IMR-90 (cell line): ENCODE data around the gene ZC3H4. TPM values are rescaled to one million over a fixed set of nuclear protein-coding genes. Genes with fewer than 3 reads are reported as not detected.

Source experiments
- ATAC-seq: fragments of 200-7000 bp; cut with Tn5 transposase; 2 replicates; pipeline ENCODE4 v1.9.1; 2020; ENCODE audit warnings: low read depth, mild to moderate bottlenecking, moderate library complexity
- BruUV-seq: library from RNA; stranded (reverse); fragments of 400-500 nt; replicated peaks from 2 replicates; lab custom pipeline; 2021; lab: Mats Ljungman, UMichigan
- CTCF ChIA-PET: fragments of 300-600 bp; formaldehyde crosslinking; extraction: SDS; loops from one replicate; lab custom pipeline; 2021; ENCODE audit warnings: antibody characterized with exemption; lab: Yijun Ruan, JAX
- POLR2A ChIA-PET: fragments of 300-600 bp; sonication (Branson Sonifier 250); formaldehyde crosslinking; loops from one replicate; lab custom pipeline; 2022; ENCODE audit warnings: antibody characterized with exemption; ENCODE audit not compliant: unreplicated experiment; lab: Charles Lee
- DNase-seq: peaks from one replicate; pipeline ENCODE4 v3.0.0; 2013
- H2AFZ ChIP-seq: replicated peaks from 2 replicates; pipeline ENCODE3; 2013; ENCODE audit warnings: low read length, mild to moderate bottlenecking; ENCODE audit not compliant: poor library complexity
- H2AK5ac ChIP-seq: 2 replicates; pipeline ENCODE4 v1.6.1; 2013; ENCODE audit warnings: low read depth, low read length, inconsistent platforms
- H2AK9ac ChIP-seq: replicated peaks from 2 replicates; pipeline ENCODE3; 2013; ENCODE audit warnings: mild to moderate bottlenecking, low read depth, low read length, moderate library complexity; ENCODE audit not compliant: poor library complexity
- H2BK120ac ChIP-seq: 2 replicates; pipeline ENCODE4 v1.6.1; 2013; ENCODE audit warnings: low read depth, low read length, inconsistent platforms
- H2BK15ac ChIP-seq: 3 replicates; pipeline ENCODE4 v1.6.1; 2013; ENCODE audit warnings: low read depth, low read length, inconsistent platforms
- H2BK20ac ChIP-seq: 2 replicates; pipeline ENCODE4 v1.6.1; 2013; ENCODE audit warnings: low read depth, mild to moderate bottlenecking, inconsistent platforms, low read length, moderate library complexity
- H2BK5ac ChIP-seq: 2 replicates; pipeline ENCODE4 v1.6.1; 2013; ENCODE audit warnings: mild to moderate bottlenecking, low read depth, low read length, inconsistent platforms; ENCODE audit not compliant: poor library complexity, severe bottlenecking
- H3K14ac ChIP-seq: replicated peaks from 2 replicates; pipeline ENCODE4 v1.6.1; 2013; ENCODE audit warnings: low read depth, low read length, inconsistent platforms
- H3K18ac ChIP-seq: 2 replicates; pipeline ENCODE4 v1.6.1; 2013; ENCODE audit warnings: low read depth, low read length, control low read depth
- H3K23ac ChIP-seq: 2 replicates; pipeline ENCODE4 v1.6.1; 2013; ENCODE audit warnings: low read depth, low read length, inconsistent platforms
- H3K27ac ChIP-seq: 2 replicates; pipeline ENCODE4 v1.5.1; 2013; ENCODE audit warnings: mild to moderate bottlenecking, control low read depth, low read length; ENCODE audit not compliant: insufficient read depth
- H3K27me3 ChIP-seq: 2 replicates; pipeline ENCODE4 v1.6.1; 2013; ENCODE audit warnings: low read length; ENCODE audit not compliant: control insufficient read depth, insufficient read depth
- H3K36me3 ChIP-seq: 2 replicates; pipeline ENCODE4 v1.6.1; 2013; ENCODE audit warnings: low read length, mixed read lengths; ENCODE audit not compliant: control insufficient read depth, insufficient read depth
- H3K4ac ChIP-seq: 2 replicates; pipeline ENCODE4 v1.6.1; 2013; ENCODE audit warnings: low read depth, low read length, inconsistent platforms
- H3K4me1 ChIP-seq: 2 replicates; pipeline ENCODE4 v1.6.1; 2013; ENCODE audit warnings: low read length, mixed read lengths; ENCODE audit not compliant: control insufficient read depth, insufficient read depth
- H3K4me2 ChIP-seq: 2 replicates; pipeline ENCODE4 v1.6.1; 2013; ENCODE audit warnings: low read depth, mild to moderate bottlenecking, control low read depth, low read length, moderate library complexity
- H3K4me3 ChIP-seq: 2 replicates; pipeline ENCODE4 v1.5.1; 2013; ENCODE audit warnings: low read depth, mild to moderate bottlenecking, control low read depth, low read length, moderate library complexity; ENCODE audit not compliant: insufficient read depth
- H3K56ac ChIP-seq: 2 replicates; pipeline ENCODE4 v1.6.1; 2013; ENCODE audit warnings: low read length, inconsistent platforms; ENCODE audit not compliant: insufficient read depth; ENCODE audit errors: extremely low read depth
- H3K79me1 ChIP-seq, 2 experiments: 2 replicates each; pipeline ENCODE4 v1.6.1; 2013; ENCODE audit warnings: low read length in 2 of 2, inconsistent platforms in 1 of 2, low read depth in 1 of 2
- H3K9ac ChIP-seq: 2 replicates; pipeline ENCODE4 v1.6.1; 2013; ENCODE audit warnings: low read depth, low read length, control low read depth
- H3K9me1 ChIP-seq: 2 replicates; pipeline ENCODE4 v1.6.1; 2013; ENCODE audit warnings: low read length, inconsistent platforms; ENCODE audit not compliant: insufficient read depth
- H3K9me3 ChIP-seq: 2 replicates; pipeline ENCODE4 v1.6.1; 2013; ENCODE audit warnings: low read length; ENCODE audit not compliant: control insufficient read depth, insufficient read depth
- H4K20me1 ChIP-seq: 2 replicates; pipeline ENCODE4 v1.6.1; 2013; ENCODE audit warnings: low read length, inconsistent platforms; ENCODE audit not compliant: insufficient read depth
- H4K5ac ChIP-seq: 2 replicates; pipeline ENCODE4 v1.6.1; 2013; ENCODE audit warnings: mild to moderate bottlenecking, low read depth, low read length, control low read depth
- H4K8ac ChIP-seq, 2 experiments: 2 replicates each; pipeline ENCODE4 v1.6.1; 2013; ENCODE audit warnings: low read depth in 2 of 2, low read length in 2 of 2, control low read depth in 1 of 2, inconsistent platforms in 1 of 2
- H4K91ac ChIP-seq: 2 replicates; pipeline ENCODE4 v1.6.1; 2013; ENCODE audit warnings: low read depth, low read length, inconsistent platforms; ENCODE audit not compliant: insufficient read depth
- BHLHE40 ChIP-seq: fragments of 150-350 bp; IDR thresholded peaks from 2 replicates; pipeline ENCODE4 v1.6.1; 2016; ENCODE audit warnings: mild to moderate bottlenecking, low read depth, low read length
- CHD1 ChIP-seq: IDR thresholded peaks from 2 replicates; pipeline ENCODE4 v1.6.1; 2012; ENCODE audit warnings: low read depth, low read length, improper control_type of control experiment
- POLR2A ChIP-seq: IDR thresholded peaks from 2 replicates; pipeline ENCODE4 v1.6.1; 2012; ENCODE audit warnings: mild to moderate bottlenecking, low read depth, low read length
- dilution Hi-C: fragments of 300-500 bp; cut with HindIII; formaldehyde crosslinking; loops from one replicate; pipeline ENCODE4 v1.14.3; 2018; ENCODE audit warnings: low sequenced_read_pairs; ENCODE audit not compliant: unreplicated experiment
- in situ Hi-C: fragments of 300-500 bp; cut with MboI; formaldehyde crosslinking; loops from 3 replicates; pipeline ENCODE4 v1.14.3; 2019; ENCODE audit warnings: low sequenced_read_pairs, inconsistent platforms, mixed read lengths
- intact Hi-C: fragments of 100-400 bp; cut with micrococcal nuclease; formaldehyde crosslinking; loops from 2 replicates; pipeline ENCODE4 v1.10.0; 2022
- polyA plus RNA-seq, 3 experiments: library from polyadenylated mRNA; depleted of rRNA; stranded (reverse); fragments of >200 nt; gene quantifications; 2 replicates each; pipeline ENCODE4 v1.2.3, GENCODE V29; 2012; ENCODE audit warnings: low replicate concordance in 1 of 3
- total RNA-seq: library from RNA; depleted of rRNA; stranded (reverse); fragments of >200 nt; gene quantifications from 2 replicates; pipeline ENCODE4 v1.2.3, GENCODE V29; 2012
- TF ChIP-seq, protein P1 (sequence below): fragments of 150-350 bp; IDR thresholded peaks from 2 replicates; pipeline ENCODE4 v1.6.1; 2016; ENCODE audit warnings: low read depth, mild to moderate bottlenecking, low read length, moderate library complexity, borderline replicate concordance

Gene ZC3H4
- total and polyA plus RNA-seq, 2 of the 4 experiments (the other 2 are of a cell fraction): 3.9 to 8.9 TPM

DNA sequence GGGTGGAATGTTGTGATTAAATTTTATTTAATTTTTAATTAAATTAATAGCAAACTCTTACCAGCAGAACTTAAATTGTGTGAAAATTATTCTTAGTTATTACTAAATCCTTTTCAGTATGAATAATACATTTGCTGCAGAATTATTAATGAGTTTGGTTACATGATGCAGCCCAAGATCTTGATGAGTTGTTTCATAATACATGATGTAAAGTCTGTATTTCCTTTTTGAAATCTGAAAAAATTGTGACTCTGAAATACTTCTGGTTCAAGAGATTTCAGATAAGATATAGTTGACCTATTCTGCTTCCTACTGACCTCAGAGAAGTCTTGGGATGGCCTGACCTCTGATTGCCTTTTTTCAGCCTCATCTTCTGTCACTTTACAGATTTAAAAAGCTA, 28.1 kb upstream of the ZC3H4 start:
- Histone ChIP-seq H2BK15ac (no peak overlapping the region), H2BK120ac (no peak overlapping the region), H2BK5ac (peak overlapping the region; percentile 40), H3K18ac (no peak overlapping the region), H3K4me1 (peaks cover 11% of the 10 kb centered on the region), H3K4me3 (no peak overlapping the region), H3K9me1 (peaks cover 14% of the 10 kb centered on the region), H3K27me3 (no peaks in the 10 kb centered on the region), H3K4ac (no peak overlapping the region), H3K14ac (no peak overlapping the region), H2AK9ac (no peak overlapping the region), H3K9ac (no peak overlapping the region), H2AK5ac (no peak overlapping the region), H3K36me3 (peaks cover 27% of the 10 kb centered on the region), H3K27ac (no peak overlapping the region), H3K9me3 (no peaks in the 10 kb centered on the region), H4K5ac (no peak overlapping the region), H4K91ac (no peak overlapping the region), H3K23ac (no peak overlapping the region), H4K20me1 (peaks cover 62% of the 10 kb centered on the region), H4K8ac (no peak overlapping the region), H3K79me1 (peaks cover 25 to 63% of the 10 kb centered on the region in 2 experiments), H3K4me2 (peak overlapping the region; percentile 76), H2AFZ (no peak overlapping the region), H2BK20ac (no peak overlapping the region), H3K56ac (no peak overlapping the region)
- POLR2A ChIA-PET: no interaction called here
- in situ Hi-C loops: no loop called here
- CTCF ChIA-PET: no interaction called here
- ATAC-seq (no peak), DNase-seq (no peak)
- no peak for TF ChIP-seq BHLHE40
- TF ChIP-seq, protein P1, sequence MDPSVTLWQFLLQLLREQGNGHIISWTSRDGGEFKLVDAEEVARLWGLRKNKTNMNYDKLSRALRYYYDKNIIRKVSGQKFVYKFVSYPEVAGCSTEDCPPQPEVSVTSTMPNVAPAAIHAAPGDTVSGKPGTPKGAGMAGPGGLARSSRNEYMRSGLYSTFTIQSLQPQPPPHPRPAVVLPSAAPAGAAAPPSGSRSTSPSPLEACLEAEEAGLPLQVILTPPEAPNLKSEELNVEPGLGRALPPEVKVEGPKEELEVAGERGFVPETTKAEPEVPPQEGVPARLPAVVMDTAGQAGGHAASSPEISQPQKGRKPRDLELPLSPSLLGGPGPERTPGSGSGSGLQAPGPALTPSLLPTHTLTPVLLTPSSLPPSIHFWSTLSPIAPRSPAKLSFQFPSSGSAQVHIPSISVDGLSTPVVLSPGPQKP: no peak
- TF ChIP-seq CHD1: no peak
- TF ChIP-seq POLR2A: no peak
- no TSS peak for BruUV-seq
- dilution Hi-C loops: no loop called here
- intact Hi-C loops: no loop called here
